NOMO-1 treated with DMSO at 0.1 percent for 48 hours (cell line): Measurements from ENCODE around the gene BFAR.
"Not testable (repeated sequence)": the region's sequence is repeated elsewhere in the genome, so short reads cannot be mapped to it uniquely, and the experiment has no call there.

Experiments
- DNase-seq: peaks from one replicate; lab custom pipeline; 2025; ENCODE audit not compliant: unreplicated experiment; lab: John Stamatoyannopoulos, UW

Gene BFAR, protein sequence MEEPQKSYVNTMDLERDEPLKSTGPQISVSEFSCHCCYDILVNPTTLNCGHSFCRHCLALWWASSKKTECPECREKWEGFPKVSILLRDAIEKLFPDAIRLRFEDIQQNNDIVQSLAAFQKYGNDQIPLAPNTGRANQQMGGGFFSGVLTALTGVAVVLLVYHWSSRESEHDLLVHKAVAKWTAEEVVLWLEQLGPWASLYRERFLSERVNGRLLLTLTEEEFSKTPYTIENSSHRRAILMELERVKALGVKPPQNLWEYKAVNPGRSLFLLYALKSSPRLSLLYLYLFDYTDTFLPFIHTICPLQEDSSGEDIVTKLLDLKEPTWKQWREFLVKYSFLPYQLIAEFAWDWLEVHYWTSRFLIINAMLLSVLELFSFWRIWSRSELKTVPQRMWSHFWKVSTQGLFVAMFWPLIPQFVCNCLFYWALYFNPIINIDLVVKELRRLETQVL

DNA sequence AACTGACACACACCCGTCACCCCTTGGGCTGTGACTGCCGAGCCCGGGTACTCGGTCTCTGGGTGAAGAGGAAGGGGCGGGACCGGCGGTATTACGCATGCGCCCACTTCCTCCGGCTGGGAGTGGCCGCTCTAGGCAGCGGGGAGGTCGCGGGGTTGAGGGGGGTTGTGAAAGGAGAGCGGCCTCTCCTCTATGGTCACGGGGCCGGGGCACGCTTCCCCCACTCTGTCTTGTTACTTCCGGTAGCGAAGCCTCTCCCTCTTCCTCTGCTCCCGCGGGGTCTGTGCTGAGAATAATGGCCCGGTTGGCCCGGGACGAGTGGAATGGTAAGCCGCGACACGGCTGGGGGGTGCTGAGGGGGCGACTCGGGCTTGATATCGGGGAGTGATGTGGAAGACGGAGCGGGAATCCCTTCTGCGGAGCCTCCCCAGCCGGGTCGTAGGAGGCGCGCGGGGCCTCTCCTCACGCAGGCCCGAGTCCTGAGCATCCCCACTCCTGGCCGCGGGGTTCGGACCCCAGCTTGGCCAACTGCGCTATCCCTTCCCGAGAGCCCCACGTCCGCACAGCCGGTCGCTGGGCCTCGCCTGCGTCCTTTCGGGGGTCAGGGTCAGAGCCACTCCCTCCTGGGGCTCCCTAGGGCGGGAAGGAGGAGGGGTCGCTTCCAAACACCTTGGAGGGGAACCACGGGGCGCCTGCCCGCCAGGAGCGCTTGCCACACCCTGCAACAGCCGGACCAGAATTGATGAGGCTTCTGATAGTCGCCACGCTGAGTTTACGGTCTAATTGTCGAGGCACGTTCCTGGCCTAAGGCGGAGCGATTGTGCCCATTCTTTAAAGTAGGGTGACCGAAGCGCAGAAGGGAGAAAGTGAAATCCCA, at the start of gene BFAR:
BFAR (plus strand) TSS at position 259 of the 877 bp plus-strand sequence. CDS start 11,396 bp downstream, outside the sequence.
- peak; percentile 98 for DNase-seq

DNA sequence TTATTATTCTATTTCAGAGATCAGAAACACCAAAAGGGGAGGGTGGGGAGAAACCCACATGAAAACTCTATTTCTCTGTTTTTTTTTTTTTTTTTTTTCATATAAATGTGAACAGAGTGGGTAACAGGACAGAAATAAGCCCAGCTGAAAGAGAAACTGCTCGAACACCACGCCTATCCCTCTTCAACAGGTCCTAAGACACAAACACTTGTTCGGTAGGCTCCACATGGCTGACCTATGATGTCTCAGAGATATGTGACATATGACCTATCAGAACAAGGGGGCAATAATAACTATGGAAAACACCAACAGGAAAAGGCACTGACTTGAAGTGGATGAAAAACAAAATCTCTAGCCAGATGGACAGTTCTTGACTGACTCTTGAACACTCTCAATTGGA, 47.5 kb upstream of the BFAR start:
- no peak for DNase-seq

DNA sequence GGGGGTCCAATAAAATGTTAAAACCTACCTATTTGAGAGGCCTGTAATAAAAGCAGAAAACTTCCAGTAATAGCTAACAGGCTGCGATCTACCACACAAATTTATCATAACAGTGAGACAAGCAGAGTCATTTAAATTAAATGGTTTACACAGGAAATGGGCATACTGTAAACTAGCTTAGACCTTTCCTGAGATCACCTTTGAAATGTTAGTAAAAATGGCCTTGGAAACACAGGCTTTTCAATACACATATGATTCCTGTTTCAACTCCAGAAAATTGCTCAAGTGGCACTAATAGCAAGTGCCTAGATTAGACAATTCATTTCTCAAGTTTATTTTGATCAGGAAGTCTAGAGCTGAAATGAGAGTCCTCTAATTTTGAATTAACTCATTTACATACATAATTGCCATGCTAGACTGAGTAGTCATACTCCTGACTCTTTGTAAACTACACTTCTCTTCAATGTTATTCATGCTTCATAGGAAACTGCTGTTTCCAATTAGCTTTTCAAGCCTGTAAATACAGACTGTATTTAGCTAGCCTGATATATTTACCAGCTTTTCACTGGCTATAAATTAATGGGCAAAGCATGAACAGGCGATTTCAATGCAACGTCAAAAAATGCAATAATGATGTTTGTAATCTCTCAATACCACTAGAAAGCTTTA, 46.0 kb upstream of the BFAR start:
- no peak for DNase-seq

DNA sequence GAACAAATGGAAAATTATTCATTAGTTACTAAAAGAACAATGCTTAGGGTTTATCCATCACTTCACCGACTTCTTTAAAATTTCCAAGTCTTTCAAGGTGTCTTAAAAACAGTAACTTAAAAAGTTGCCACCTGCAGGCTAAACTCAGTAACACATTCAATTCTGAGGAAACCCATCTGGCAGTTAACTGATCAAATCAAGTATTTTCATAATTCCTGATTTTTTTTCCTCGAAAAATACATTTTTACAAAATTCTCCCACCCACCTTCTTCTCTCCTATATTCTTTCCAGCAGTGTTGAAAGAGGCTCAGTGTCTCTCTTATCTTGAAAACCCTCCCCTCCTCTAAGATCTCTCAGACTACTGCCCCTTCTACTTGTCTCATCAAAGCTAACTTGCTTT, 32.6 kb upstream of the BFAR start:
- no peak for DNase-seq

DNA sequence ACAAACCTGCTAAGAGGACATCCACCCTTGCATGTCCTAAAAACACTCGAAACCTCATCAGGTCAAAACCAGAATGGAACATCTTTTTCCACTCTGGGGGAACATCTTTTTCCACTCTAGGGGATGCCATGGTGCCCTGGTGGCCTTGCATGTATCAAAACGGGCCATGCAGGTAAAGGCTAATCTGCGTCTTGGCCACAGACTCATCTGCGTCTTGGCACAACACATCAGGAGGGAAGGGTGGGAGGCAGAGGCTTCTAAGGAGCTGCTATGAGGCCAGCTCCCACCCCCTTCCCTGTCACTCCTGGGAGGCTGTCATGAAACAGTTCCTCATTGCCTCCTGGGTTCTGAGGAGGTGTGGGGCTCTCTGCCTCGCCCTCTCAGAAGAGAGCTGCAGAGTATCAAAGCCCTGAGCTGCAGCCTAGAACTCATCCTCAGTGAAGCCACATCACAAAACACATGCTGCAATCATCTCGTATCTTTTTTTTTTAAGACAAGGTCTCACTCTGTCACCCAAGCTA, 30.2 kb upstream of the BFAR start:
- DNase-seq, result no peak

DNA sequence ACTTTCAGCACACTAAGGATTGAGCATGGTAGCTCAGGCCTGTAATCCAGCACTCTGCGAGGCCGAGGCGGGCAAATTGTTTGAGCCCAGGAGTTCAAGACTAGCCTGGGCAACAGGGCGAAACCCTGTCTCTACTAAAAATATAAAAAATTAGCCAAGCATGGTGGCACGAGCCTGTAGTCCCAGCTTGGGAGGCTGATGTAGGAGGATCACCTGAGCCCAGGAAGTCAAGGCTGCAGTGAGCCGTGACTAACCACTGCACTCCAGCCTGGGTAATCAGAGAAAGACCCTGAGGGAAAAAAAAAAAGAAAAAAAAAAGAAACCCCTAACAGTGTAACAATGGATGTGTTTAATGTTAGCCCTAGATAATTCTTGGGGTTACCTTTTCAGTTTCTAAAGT, 26.6 kb upstream of the BFAR start:
- DNase-seq, result no peak

DNA sequence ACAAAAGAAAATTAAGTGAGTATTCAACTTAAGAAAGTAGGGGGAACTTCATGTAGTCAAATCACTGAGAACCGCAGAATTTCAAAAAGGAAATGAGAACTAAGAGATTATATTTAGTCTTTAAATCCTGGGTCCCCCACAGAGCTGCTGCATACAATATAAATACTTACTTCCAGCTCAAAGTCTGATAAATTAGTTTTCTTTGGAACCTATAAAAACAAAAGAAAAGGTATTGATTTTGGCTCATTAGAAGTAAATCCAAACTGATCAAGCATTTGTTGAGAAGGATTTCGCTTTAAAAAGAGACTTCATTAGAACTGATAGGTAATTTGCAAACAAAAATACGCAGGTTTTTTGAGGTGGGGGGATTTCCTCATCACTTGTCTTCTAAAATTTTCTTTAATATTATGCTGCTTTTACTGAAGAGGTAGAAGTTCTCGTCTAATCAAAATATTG, 24.6 kb upstream of the BFAR start:
- DNase-seq, result peak; percentile 1

DNA sequence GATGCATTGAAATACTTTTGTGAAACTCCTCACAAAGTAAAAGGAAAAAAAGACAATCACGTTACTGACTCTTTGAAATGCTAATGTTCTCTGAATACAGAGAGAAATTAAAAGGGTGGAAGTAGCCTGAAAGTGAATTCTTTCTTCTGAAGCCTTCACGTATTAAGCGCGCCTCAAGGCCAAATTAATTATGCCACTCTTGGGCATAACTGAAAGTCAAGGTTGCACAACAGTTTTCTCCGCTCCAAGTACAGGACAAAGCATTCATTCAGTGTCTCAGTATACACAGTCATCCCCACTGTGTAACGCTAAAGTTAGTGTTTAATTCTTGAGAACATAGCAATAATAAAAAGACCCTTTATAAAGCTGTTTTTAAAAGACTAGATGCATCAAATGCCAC, 24.1 kb upstream of the BFAR start:
- DNase-seq, result peak; percentile 12

DNA sequence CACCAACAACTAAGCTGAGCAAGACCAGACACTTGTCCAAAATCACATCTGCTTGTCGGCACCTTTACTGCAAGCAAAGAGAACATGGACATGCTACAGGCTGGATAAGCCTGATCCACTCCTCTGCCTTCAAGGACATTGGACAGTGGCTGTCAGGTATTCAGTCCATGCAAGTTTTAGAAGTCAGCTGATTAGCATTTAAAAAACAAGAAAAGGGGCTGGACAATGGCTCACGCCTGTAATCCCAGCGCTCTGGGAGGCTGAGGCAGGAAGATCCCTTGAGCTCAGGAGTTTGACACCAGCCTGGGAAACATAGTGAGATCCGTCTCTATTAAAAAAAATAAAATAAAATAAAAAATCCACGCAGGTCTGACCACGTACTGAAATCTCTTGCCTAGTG, 23.0 kb upstream of the BFAR start:
- no peak for DNase-seq

DNA sequence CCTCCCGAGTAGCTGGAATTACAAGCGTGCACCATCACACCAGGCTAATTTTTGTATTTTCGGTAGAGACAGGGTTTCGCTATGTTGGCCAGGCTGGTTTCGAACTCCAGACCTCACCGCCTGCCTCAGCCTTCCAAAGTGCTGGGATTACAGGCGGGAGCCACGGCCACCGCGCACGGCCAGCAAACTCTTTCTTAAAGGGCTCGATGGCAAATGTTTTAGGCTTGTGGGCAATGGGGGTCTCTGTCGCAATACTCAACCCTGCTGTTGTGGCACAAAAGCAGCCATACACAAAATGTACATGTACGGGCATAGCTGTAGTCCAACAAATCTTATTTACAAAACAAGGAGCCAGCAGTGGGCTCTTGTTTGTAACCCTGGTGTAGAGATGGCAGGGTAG, 21.1 kb upstream of the BFAR start:
- DNase-seq, result no peak

DNA sequence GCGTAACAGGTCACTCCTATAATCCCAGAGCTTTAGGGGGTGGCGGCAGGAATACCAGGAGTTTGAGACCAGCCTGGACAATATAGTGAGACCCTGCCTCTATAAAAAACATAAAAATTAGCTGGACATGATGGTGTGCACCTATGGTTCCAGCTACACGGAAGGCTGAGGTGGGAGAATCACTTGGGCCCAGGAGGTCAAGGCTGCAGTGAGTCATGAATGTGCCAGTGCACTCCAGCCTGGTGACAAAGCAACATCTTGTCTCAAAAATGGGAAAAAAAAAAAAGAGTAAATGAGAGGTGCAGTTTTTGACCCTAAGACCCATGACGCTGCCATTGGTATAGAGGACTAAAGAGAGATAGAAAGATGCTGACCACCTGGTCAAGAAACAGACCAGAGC, 18.8 kb upstream of the BFAR start:
- DNase-seq, result no peak

DNA sequence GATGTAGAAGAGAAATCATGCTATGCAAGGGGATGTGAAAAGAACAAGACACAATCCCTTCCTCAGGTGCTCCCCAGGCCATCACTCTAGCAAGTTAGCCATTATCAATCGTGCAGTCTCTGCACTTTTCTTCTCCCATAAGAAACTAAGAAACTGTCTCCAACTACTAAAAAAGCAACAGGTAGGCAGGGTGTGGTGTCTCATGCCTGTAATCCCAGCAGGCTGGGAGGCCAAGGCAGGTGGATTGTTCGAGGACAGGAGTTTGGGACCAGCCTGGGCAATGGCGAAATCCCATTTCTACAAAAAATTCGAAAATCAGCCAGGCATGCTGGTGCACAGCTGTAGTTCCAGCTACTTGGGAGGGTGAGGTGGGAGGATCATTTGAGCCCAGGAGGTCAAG, 16.5 kb upstream of the BFAR start:
- no peak for DNase-seq

DNA sequence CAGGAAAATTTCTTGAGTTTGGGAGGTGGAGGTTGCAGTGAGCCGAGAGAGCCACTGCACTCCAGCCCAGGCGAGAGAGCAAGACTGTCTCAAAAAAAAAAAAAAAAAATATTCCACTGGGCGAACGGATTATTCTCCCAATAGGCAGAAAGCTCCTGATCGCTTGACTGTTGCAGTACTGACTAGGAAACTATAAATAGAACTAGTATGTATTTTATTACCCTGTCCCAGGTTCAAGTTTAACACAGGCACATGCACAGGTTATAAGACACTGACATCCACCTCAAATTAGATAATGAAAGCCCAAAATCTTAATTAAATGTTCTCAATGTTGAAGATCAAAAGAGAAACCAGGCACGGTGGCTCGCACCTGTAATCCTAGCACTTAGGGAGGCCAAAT, 14.2 kb upstream of the BFAR start:
- DNase-seq, result no peak

DNA sequence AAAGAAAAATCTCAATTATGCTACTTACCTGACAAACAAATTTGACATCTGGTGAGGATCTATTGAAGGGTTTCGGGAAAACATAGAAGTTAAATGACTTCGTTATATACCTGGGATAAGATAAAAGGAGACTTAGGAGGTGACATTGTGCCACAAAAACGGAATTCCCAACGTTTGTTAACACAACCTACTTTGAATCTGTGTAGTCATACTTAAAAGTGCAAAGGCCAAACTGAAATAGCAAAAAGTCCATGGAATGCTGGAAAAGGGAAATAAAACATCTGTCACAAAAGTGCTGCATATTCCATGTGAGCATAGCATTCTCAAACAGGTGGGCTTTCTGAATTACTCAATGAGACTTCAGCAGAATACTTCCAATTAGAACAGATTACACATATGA, 5.7 kb upstream of the BFAR start:
- no peak for DNase-seq

DNA sequence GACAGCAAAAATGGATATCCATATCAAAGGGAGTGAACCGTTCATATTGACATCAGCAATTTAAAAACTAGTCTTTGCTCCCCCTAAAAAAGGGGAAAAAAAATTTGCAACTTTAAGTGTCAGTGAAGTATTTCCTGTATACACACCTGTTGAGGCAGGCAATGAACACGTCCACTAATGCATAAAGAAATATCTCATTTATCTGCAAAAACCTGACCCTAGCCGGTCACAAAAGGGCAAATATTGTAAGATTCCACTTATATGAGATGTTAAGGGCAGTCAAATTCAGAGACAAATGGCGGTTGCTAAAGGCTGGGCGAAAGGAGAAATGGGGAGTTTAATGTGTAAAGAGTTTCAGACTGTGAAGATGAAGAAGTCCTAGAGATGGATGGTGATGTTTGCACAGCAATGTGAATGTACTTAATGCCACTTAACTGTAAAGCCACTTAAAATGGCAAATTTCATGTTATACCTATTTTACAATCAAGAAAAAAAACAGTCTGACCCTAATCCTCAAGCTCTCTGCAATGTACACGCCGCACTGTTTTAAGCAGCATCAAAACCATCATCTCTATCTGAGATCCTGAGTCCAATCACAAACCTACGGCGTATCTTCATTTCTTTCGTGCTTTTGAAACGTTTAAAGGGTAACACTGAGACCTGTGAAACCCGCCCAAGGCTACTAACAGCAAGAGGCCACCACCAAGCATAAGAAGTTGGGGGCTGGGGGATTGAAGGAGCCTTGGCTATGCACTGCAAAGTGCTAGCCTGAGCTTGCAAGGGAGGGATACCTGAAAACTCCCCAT, 3.7 kb upstream of the BFAR start:
- peak; percentile 11 for DNase-seq

DNA sequence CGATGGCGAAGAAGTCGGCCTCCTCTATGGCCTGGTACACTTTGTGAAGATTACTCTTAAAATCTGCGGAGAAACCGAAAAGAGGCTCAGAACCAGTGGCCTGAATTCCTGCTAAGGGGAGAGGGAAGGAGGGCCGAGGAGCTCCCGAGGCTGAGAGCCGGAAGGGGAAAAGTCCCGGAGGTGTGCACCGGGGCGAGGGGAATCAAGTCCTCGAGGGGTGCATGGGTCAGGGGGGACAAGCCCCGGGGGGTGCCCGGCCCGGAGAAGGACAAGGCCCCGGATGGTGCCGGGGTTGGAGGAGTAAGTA, 3.2 kb upstream of the BFAR start:
- no peak for DNase-seq

DNA sequence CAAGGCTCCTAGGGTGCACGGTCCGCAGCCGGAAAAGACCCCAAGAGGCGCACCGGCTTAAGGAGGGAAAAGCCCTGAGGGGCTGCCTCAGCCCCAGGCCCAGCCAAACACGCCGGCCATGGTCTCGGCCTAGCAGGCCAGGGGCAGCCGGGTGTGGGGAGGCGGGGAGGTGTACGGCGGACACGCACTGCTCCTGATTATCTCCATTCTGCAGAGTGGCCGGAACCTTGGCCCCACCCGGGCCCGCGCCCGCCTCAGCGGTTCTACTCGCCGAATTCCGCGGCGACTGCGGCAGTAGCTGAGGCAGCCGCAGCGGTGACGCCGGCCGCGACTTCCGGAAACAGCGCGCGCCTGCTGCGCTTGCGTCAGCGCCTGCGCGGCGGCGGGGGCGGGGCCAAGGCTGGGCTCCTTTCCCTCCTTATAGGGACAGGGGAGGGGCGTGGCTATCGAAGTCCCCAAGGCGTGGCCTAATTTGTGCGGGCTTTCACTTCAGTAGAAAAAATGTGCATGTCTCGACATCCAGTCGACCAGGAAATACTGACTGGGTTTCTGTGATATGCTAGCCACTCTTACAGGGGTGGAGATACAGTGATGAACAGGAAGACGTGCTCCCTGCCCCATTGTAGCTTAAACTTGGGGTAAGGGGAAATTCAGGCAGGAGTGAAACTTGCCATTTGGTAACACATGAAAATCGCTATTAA, 2.7 kb upstream of the BFAR start, which contains the start of gene PARN:
PARN (minus strand) TSS at position 342 of the 701 bp plus-strand sequence; CDS start at position 207, 135 bp downstream.
- peak; percentile 99 for DNase-seq

DNA sequence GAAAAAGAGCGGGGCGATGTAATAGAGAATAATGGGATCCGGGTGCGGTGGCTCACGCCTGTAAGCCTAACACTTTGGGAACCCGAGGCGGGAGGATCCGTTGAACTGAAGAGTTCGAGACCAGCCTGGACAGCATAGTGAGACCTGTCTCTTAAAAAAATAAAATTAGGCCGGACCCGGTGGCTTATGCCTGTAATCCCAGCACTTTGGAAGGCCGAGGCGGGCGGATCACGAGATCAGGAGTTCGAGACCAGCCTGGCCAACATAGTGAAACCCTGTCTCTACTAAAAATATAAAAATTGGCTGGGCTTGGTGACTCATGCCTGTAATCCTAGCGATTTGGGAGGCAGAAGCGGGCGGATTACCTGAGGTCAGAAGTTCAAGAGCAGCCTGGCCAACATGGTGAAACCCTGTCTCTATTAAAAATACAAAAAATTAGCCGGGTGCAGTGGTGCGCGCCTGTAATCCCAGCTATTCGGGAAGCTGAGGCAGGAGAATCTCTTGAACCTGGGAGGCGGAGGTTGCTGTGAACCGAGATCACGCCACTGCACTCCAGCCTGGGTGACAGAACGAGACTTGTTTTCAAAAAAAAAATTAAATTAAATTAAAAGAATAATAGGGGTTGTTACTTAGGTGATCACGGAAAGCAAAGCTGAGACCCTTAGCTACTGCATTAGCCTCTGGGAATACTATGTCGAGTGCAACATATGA, 2.0 kb upstream of the BFAR start:
- DNase-seq, result not testable (repeated sequence)

DNA sequence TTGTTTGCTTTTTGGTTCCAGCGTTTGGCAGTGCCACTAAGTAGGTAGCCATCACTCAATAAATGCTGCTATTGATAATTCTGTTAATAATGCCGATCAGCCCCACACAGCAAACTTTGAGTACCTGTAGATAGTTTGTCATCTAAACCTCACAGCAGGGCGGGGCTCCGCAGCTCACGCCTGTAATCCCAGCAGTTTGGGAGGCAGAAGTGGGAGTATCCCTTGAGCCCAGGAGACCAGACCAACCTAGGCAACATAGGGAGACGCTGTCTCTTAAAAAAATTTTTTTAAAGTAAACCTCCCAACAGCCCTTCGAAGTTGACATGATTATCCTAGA, 1.6 kb downstream of the BFAR start:
- no peak for DNase-seq
